HG03439 (cell line): Measurements from ENCODE around the gene SIL1.

ENCODE experiments used
- ATAC-seq: cut with Tn5 transposase; IDR thresholded peaks from one replicate; pipeline ENCODE4 v1.9.1; 2021; ENCODE audit warnings: mild to moderate bottlenecking, moderate library complexity; ENCODE audit not compliant: unreplicated experiment

The SIL1 gene

GRCh38 chr5:139146809-139147482 lies 51.2 kb downstream of the SIL1 start:
- ATAC-seq = no peak

GRCh38 chr5:139141446-139142204 lies 56.5 kb downstream of the SIL1 start:
- ATAC-seq = no peak

GRCh38 chr5:139140591-139141071 lies 57.5 kb downstream of the SIL1 start:
- ATAC-seq = no peak

- ATAC-seq = no peak
These were observed 59.4 kb downstream of the SIL1 start for GRCh38 chr5:139138809-139139208.

- no peak for ATAC-seq
These were observed 60.1 kb downstream of the SIL1 start for GRCh38 chr5:139138109-139138508.

- no peak for ATAC-seq
These were observed 60.5 kb downstream of the SIL1 start for GRCh38 chr5:139137697-139138096.

GRCh38 chr5:139134906-139135305 lies 63.3 kb downstream of the SIL1 start:
- no peak for ATAC-seq

- ATAC-seq = no peak
These were observed 64.9 kb downstream of the SIL1 start for GRCh38 chr5:139133282-139133681.

- ATAC-seq = no peak
These were observed 65.7 kb downstream of the SIL1 start for GRCh38 chr5:139132515-139132914.

GRCh38 chr5:139131921-139132432 lies 66.2 kb downstream of the SIL1 start:
- ATAC-seq = no peak

GRCh38 chr5:139131465-139131864 lies 66.7 kb downstream of the SIL1 start:
- no peak for ATAC-seq

- no peak for ATAC-seq
These were observed 67.1 kb downstream of the SIL1 start for GRCh38 chr5:139131062-139131461.

- ATAC-seq = no peak
These were observed 68.0 kb downstream of the SIL1 start for GRCh38 chr5:139130214-139130613.

GRCh38 chr5:139126711-139127111 lies 71.5 kb downstream of the SIL1 start:
- no peak for ATAC-seq

GRCh38 chr5:139125991-139126390 lies 72.2 kb downstream of the SIL1 start:
- no peak for ATAC-seq

GRCh38 chr5:139124774-139125520 lies 73.2 kb downstream of the SIL1 start:
- no peak for ATAC-seq

- no peak for ATAC-seq
These were observed 77.0 kb downstream of the SIL1 start for GRCh38 chr5:139121120-139121519.

- ATAC-seq = no peak
These were observed 77.6 kb downstream of the SIL1 start for GRCh38 chr5:139120521-139120920.

- no peak for ATAC-seq
These were observed 79.4 kb downstream of the SIL1 start for GRCh38 chr5:139118804-139119203.

GRCh38 chr5:139117342-139117884 lies 80.8 kb downstream of the SIL1 start:
- no peak for ATAC-seq

- ATAC-seq = no peak
These were observed 82.0 kb downstream of the SIL1 start for GRCh38 chr5:139116100-139116655.
